Measurements from ENCODE around the gene HNF1A. TPM values are rescaled to one million over a fixed set of nuclear protein-coding genes. Genes with fewer than 3 reads are reported as not detected.

HNF1A gene
- total and polyA plus RNA-seq, 2 donors (not counting 1 experiment from before 2014, with no cell fraction given), result not detected

DNA sequence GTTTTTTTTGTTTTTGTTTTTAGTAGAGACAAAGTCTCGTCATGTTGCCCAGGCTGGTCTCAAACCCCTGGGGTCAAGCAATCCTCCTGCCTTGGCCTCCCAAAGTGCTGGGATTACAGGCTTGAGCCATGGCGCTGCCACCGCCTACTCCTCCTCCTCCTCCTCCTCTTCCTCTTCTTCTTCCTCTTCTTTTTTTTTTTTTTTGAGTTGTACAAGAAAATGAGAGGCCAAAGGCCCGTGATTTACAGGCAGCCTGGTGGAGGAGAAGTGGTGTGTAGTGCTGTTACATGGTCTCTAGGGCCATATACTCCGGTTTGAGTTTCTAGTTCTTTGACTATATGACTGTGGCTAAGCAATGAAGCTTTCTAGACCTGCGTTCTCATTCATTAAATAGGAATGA is 44.6 kb upstream of the HNF1A start:
- Histone ChIP-seq H3K4me1 (ENCODE audit: control insufficient read depth in 2 of 2, insufficient read depth in 2 of 2, low read length in 2 of 2) (no peaks in the 10 kb centered on the region), H3K4me2 (replicated peaks; ENCODE audit: low read depth, low read length, poor library complexity, severe bottlenecking) (no peak overlapping the region), H3K79me2 (ENCODE audit: control insufficient read depth, insufficient read depth, low read length) (no peaks in the 10 kb centered on the region), H3K4me3 (ENCODE audit: control extremely low read depth in 1 of 5, extremely low read depth in 1 of 5, insufficient read depth in 1 of 5, low read depth in 2 of 5, low read length in 4 of 5) (no peak overlapping the region), H3K27ac (ENCODE audit: low read length in 2 of 2) (no peak overlapping the region), H3K9ac (ENCODE audit: low read length) (no peak overlapping the region), H2AFZ (ENCODE audit: insufficient read depth, low read depth, low read length, poor library complexity, severe bottlenecking) (no peak overlapping the region), H3K27me3 (replicated peaks in 1 of 4; ENCODE audit: control extremely low read depth in 1 of 4, control insufficient read depth in 3 of 4, insufficient read depth in 4 of 4, low read length in 3 of 4) (peaks cover 0 to 9% (median 2%) of the 10 kb centered on the region in 4 experiments), H3K9me3 (ENCODE audit: control extremely low read depth in 1 of 3, control insufficient read depth in 2 of 3, insufficient read depth in 1 of 3, low read length in 2 of 3) (no peaks in the 10 kb centered on the region), H3K36me3 (replicated peaks in 1 of 2; ENCODE audit: control extremely low read depth in 1 of 2, control insufficient read depth in 1 of 2, extremely low read depth in 1 of 2, insufficient read depth in 2 of 2, low read length in 1 of 2) (no peaks in the 10 kb centered on the region), H4K20me1 (ENCODE audit: control insufficient read depth, insufficient read depth, low read length, poor library complexity, severe bottlenecking) (no peaks in the 10 kb centered on the region)
- Mint-ChIP-seq H3K4me1 (no peaks in the 10 kb centered on the region), H3K9me3 (ENCODE audit: insufficient read depth) (no peaks in the 10 kb centered on the region), H3K27ac (no peak overlapping the region), H3K27me3 (peaks cover 13% of the 10 kb centered on the region), H3K4me3 (no peak overlapping the region)
- 80% methylated on average over 2 of the region's 6 CpGs for WGBS (ENCODE audit: insufficient coverage)
- TF ChIP-seq, protein P1, sequence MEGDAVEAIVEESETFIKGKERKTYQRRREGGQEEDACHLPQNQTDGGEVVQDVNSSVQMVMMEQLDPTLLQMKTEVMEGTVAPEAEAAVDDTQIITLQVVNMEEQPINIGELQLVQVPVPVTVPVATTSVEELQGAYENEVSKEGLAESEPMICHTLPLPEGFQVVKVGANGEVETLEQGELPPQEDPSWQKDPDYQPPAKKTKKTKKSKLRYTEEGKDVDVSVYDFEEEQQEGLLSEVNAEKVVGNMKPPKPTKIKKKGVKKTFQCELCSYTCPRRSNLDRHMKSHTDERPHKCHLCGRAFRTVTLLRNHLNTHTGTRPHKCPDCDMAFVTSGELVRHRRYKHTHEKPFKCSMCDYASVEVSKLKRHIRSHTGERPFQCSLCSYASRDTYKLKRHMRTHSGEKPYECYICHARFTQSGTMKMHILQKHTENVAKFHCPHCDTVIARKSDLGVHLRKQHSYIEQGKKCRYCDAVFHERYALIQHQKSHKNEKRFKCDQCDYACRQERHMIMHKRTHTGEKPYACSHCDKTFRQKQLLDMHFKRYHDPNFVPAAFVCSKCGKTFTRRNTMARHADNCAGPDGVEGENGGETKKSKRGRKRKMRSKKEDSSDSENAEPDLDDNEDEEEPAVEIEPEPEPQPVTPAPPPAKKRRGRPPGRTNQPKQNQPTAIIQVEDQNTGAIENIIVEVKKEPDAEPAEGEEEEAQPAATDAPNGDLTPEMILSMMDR (IDR thresholded peaks at IDR 0.05), result no peak
- no peak for TF ChIP-seq EZH2 (IDR thresholded peaks at IDR 0.05; ENCODE audit: borderline replicate concordance, insufficient read depth, low read depth, low read length, poor library complexity, severe bottlenecking)
- ATAC-seq (ENCODE audit: low read depth) (no peak), DNase-seq (no peak)
- intact Hi-C loops (cut with micrococcal nuclease), result no loop called here
- ChIA-PET CTCF (no interaction called here), POLR2A (no interaction called here)

DNA sequence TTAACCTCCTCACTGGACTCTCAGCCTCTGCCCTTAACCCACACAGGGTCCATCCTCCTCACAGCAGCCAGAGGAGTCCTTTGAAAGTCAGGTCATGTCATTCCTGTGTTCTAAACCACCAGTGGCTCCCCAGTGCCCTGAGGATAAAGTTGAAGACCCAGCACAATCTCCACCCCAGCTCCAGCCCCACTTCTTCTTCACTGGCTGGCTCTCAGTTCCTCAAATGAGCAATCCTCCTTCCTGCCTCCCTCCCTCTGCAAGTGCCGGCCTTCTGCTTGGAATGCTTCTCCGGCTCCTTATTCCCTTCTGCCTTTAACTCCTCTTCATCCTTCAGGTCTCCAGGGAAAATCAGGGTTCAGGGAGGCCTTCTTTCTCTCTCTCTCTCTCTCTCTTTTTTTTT is 42.1 kb upstream of the HNF1A start:
- CTCF ChIA-PET, result interaction anchor here (0.6 kb wide), 1 partner anchor 637 kb away, joined by 3 read pairs; no protein-coding TSS in a partner anchor
- H3K27me3 Mint-ChIP-seq, result peaks cover 13% of the 10 kb centered on the region
- peaks cover 0 to 9% (median 2%) of the 10 kb centered on the region in 4 experiments for H3K27me3 ChIP-seq (replicated peaks in 1 of 4; ENCODE audit: control extremely low read depth in 1 of 4, control insufficient read depth in 3 of 4, insufficient read depth in 4 of 4, low read length in 3 of 4)
- no peaks in the 10 kb centered on the region for H3K36me3 ChIP-seq (replicated peaks in 1 of 2; ENCODE audit: control extremely low read depth in 1 of 2, control insufficient read depth in 1 of 2, extremely low read depth in 1 of 2, insufficient read depth in 2 of 2, low read length in 1 of 2)
- TF ChIP-seq, protein P1 (IDR thresholded peaks at IDR 0.05), result no peak
- TF ChIP-seq EZH2 (IDR thresholded peaks at IDR 0.05; ENCODE audit: borderline replicate concordance, insufficient read depth, low read depth, low read length, poor library complexity, severe bottlenecking), result no peak
- H3K4me3 Mint-ChIP-seq, result no peak overlapping the region
- DNase-seq, result no peak
- no peaks in the 10 kb centered on the region for H3K9me3 ChIP-seq (ENCODE audit: control extremely low read depth in 1 of 3, control insufficient read depth in 2 of 3, insufficient read depth in 1 of 3, low read length in 2 of 3)
- H3K4me1 Mint-ChIP-seq, result no peaks in the 10 kb centered on the region
- H3K9me3 Mint-ChIP-seq (ENCODE audit: insufficient read depth), result no peaks in the 10 kb centered on the region
- H4K20me1 ChIP-seq (ENCODE audit: control insufficient read depth, insufficient read depth, low read length, poor library complexity, severe bottlenecking), result no peaks in the 10 kb centered on the region
- intact Hi-C loops (cut with micrococcal nuclease), result no loop called here
- H3K9ac ChIP-seq (ENCODE audit: low read length), result no peak overlapping the region
- POLR2A ChIA-PET, result no interaction called here
- H3K4me2 ChIP-seq (replicated peaks; ENCODE audit: low read depth, low read length, poor library complexity, severe bottlenecking), result no peak overlapping the region
- WGBS (ENCODE audit: insufficient coverage), result 40% methylated on average over 2 of the region's 2 CpGs
- no peak overlapping the region for H3K27ac ChIP-seq (ENCODE audit: low read length in 2 of 2)
- H3K79me2 ChIP-seq (ENCODE audit: control insufficient read depth, insufficient read depth, low read length), result no peaks in the 10 kb centered on the region
- no peak overlapping the region for H2AFZ ChIP-seq (ENCODE audit: insufficient read depth, low read depth, low read length, poor library complexity, severe bottlenecking)
- no peaks in the 10 kb centered on the region for H3K4me1 ChIP-seq (ENCODE audit: control insufficient read depth in 2 of 2, insufficient read depth in 2 of 2, low read length in 2 of 2)
- no peak for ATAC-seq (ENCODE audit: low read depth)
- H3K4me3 ChIP-seq (ENCODE audit: control extremely low read depth in 1 of 5, extremely low read depth in 1 of 5, insufficient read depth in 1 of 5, low read depth in 2 of 5, low read length in 4 of 5), result no peak overlapping the region
- no peak overlapping the region for H3K27ac Mint-ChIP-seq
